KBM-7 (cell line): ENCODE results near the gene MYO1D.
A peak's percentile ranks its signal among the peaks of the same experiment; 100 is the strongest.
"Not testable (repeated sequence)": the region's sequence is repeated elsewhere in the genome, so short reads cannot be mapped to it uniquely, and the experiment has no call there.

ENCODE experiments used
- DNase-seq: peaks from one replicate; pipeline ENCODE4 v3.0.0-alpha.2; 2015
- in situ Hi-C: fragments of 300-500 bp; cut with MboI; formaldehyde crosslinking; loops from 2 replicates; pipeline ENCODE4 v1.14.3; 2020; ENCODE audit warnings: low sequenced_read_pairs, low pct_unique_long_range_greater_than_20kb, mixed read lengths

The MYO1D gene

DNA sequence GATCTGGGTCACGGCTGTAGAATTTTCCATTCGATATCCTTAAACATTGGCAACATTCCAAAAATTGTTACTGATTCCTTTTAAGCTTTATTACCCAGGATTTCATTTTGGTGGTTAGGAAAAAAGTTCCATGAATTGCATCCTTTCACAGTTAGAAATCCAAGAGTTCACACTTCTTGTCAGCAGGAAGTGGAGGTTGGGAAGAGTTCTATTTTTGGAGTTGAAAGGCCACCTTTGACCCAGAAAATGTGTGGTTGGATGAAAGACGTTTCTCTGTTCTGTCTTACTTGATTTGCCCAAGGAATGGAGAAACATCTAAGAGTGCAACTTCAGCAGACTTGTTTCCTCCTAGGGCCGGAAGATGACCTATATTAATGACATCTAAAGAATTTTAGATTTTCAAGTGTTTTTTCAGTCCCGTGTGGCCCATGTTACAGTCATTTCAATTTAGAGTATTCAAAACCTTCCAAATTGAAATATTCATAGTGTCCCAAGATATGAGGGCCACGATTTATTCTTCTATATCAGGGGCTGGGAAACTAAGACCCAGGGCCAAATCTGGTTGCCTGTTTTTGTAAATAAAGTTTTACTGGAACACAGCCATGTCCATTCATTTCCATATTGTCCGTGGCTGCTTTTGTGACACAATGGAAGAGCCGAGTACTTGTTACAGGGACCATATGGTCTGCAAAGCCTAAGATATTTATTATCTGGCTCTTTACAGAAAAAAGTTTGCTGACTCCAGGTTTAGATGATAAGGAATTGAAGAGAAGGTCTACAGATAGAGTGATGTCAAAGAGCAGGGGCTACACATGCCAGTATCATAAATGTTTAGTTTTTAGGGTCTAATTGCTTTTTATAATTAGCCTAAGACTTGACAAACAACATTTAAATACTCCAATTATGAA, 339.9 kb downstream of the MYO1D start:
- in situ Hi-C loops = no loop called here
- no peak for DNase-seq

DNA sequence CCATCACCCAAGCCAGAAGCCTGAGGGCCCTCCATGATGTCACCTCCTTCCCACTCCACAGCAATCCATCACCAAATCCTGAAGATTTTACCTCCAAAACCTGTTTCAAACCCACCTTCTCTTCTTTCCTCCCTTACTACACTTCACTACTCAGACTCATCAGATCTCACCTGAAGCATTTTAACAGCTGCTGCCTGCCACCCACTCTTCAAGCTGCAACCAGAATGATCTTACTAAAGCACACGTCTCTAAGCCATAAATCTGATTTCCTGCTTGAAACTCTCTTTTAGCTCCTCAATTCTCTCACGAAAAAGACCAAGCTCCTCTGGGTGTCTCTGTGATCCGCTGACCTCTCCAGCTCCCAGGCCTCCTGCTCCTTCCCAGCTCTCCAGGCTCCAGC, 343.6 kb downstream of the MYO1D start:
- DNase-seq = no peak
- in situ Hi-C loops = no loop called here

DNA sequence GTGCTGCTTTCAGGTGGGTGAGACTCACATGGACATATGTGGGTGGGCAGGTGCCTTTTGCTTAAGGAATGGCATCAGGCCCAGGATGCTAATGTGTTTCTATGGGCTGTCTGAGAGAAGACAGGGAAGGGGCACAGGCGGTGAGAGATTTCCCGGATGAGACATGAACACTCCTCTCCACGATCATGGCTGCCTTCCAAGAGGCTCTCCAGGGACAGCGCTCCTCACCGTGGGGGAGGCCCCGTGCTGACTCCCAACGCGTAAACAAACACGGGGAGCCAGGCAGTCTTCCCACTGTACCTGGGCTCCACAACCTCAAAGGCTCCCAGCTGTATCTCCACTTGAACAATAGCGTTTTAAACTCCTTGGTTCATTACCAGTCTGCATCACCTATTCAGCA, 347.3 kb downstream of the MYO1D start:
- in situ Hi-C loops = no loop called here
- DNase-seq = no peak

DNA sequence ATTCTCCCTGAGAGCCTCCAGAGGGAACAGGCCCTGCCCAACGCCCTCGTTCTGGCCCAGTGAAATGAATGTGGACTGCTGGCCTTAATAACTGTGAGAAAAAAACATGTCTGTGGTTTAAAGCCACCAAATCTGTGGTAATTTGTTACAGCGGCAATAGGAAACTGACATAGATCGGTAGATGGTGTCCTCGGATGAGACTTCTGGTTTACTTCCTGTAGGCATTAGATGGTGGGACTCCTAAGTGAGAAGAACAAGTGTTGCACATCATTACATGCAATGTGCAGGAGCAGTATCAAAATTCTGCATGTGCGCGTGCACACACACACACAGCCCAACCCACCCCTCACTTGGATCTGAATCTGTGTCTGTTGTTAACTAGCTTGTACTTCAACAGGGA, 348.1 kb downstream of the MYO1D start:
- in situ Hi-C loops = no loop called here
- DNase-seq = no peak

DNA sequence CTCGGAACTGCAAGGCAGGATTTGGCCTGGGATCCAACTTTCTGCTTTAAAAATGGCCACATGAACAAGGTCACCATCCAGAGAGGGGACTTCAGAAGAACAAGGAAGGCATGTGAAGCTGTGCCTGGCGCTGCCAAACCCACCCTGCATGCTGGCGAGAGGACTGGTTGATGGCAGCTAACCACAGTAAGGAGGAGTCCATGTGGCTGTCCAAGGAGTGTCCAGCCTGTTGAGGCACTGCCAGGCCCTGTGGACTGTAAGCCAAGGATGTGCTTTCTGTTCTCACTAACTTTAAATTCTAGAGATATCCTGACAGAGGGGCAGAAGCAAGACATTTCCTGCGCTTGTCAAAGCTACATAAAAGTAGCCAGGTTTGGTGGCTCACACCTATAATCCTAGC, 349.8 kb downstream of the MYO1D start:
- in situ Hi-C loops = no loop called here
- DNase-seq = no peak

DNA sequence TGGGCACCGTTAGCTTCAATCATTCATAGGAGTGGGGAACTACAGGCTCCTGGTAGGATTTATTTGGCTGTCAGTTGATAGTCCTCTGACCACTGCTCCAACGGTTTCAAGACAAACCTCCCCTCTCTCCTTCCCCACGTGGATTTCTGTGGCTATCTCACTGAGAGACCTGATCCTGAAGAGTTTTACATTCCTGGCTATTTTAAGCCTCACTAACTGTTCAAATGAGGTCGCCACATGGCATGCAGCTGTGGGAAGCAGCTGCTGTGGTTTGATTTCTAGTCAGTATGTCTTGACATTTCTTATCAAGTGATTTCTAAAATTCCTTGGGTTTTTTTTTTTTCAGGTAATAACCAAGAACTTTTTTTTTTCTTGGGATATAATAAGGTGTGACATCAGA, 351.8 kb downstream of the MYO1D start:
- in situ Hi-C loops = no loop called here
- DNase-seq = peak; percentile 14

DNA sequence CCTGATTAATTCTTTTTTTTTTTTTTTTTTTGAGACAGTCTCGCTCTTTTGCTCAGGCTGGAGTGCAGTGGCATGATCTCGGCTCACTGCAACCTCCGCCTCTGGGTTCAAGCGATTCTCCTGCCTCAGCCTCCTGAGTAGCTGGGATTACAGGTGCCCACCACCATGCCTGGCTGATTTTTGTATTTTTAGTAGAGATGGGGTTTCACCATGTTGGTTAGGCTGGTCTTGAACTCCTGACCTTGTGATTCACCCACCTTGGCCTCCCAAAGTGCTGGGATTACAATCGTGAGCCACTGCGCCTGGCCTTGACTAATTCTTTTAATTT, 352.4 kb downstream of the MYO1D start:
- in situ Hi-C loops = not testable (repeated sequence)

DNA sequence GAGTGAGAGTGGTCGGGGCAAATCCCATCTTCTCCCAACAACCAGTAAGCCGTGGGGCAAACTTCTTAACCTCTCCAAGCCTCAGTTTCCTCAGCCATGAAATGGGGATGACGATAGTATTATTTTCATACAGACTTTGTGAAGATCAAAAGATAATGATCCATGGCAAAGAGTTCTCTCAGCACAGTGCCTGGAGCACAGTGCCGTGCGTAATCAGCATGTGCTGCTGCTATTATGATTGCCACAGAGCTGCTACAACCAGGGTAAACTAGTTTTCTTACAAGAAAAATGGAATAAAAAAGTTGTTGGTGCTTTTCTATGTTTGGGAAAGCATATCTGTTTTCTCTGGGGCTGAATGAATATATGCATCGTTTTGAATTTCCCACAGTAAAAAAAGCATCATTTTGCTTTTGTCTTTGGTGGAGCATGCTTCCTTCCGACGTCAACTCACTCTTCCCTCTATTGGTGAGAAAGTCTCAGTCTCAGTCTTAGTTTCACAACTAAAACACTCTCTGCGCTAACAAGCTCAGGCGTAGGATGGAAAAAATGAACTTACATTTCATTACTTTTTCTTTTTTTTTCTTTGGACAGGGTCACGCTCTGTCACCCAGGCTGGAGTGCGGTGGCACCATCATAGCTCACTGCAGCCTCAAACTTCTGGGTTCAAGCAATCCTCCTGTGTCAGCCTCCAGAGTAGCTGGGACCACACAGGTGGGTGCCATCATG, 352.9 kb downstream of the MYO1D start:
- in situ Hi-C loops = no loop called here
- no peak for DNase-seq

More for the DNA sequence above, 352.4 kb downstream of the MYO1D start:
- not testable (repeated sequence) for DNase-seq

DNA sequence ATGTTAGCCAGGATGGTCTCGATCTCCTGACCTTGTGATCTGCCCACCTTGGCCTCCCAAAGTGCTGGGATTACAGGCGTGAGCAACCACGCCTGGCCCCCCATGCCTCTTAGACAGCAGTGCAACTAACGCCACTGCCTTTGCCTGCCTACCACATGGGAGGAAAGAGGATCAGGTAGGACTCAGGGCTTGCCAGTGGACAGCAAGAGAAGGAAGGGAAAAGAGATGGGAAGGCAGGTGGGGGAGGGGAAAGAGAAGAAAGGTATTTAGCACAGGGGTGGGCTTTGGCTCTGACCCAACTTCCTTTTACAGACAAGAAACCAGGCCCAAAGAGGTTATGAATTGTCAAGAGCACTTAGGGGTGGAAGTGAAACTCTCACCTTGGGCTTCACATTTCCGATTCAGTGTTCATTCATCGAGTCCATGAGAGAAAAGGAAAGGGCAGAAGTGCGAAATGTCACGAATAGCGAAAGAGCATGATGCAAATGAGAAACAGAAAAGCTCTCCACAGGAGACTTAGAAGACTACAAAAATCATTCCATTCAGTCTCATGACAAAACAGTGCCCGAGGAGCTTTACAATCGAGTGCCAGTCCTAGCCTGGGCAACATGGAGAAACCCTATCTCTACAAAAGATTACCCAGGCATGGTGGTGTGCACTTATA, 353.8 kb downstream of the MYO1D start:
- in situ Hi-C loops = no loop called here
- no peak for DNase-seq

DNA sequence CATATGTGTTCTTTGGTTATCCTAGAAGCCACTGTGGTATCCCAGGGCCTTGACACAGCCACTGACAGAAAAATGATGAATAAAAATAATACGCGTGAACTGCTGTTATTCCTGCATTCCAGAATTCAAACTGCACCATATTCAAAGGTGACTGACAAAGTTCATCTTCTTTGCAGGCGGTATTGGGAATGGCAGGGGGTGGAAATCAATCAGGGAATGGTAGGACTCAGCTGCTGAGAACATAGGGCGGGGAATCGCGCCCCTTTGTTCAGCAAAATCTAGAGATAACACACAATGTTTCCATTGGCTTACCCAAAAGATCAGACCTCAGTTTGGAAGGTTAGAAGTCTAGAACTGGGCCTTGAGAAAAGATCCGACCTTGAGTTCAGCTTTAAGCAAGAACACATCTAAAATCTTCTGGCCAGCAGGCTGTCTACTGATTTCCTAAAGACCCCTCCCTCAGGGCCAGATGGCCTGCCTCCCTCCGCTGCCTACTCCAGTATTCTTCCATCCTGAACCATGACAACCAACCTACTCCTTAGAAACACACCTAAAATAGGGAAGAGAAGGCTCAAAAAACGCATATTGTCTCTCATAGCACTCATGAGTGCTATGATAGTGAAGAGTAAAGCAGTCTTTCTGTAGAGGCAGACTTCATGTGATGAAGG, 356.1 kb downstream of the MYO1D start:
- no peak for DNase-seq
- in situ Hi-C loops = no loop called here

DNA sequence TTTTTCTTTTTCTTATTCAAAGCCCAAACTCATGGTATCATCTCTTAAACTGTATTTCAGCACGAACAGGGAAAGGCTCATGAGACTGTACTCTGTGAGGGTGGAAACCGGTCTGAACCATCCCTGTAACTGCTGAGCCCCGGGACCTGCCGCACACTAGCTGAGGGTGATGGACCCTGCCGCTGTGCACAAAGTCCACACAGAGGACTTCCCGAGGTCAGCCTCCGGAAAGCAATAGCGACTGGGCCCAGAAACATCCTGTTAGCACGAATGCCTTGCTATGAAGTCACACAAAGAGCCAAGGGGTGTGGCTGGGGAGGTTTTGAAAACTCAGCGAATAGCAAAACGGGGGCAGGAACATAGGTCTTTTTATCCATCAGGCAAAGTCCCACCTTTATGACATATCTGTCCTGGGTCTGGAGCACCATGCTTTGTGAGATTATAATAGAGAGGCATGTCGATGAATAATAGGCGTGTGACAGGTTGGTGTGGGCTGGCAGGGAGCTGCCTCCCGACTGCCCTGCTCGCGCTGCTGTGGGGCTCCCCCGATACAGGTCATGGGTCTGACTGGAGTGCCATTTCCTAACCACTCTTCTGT, 356.7 kb downstream of the MYO1D start:
- no peak for DNase-seq
- in situ Hi-C loops = no loop called here

DNA sequence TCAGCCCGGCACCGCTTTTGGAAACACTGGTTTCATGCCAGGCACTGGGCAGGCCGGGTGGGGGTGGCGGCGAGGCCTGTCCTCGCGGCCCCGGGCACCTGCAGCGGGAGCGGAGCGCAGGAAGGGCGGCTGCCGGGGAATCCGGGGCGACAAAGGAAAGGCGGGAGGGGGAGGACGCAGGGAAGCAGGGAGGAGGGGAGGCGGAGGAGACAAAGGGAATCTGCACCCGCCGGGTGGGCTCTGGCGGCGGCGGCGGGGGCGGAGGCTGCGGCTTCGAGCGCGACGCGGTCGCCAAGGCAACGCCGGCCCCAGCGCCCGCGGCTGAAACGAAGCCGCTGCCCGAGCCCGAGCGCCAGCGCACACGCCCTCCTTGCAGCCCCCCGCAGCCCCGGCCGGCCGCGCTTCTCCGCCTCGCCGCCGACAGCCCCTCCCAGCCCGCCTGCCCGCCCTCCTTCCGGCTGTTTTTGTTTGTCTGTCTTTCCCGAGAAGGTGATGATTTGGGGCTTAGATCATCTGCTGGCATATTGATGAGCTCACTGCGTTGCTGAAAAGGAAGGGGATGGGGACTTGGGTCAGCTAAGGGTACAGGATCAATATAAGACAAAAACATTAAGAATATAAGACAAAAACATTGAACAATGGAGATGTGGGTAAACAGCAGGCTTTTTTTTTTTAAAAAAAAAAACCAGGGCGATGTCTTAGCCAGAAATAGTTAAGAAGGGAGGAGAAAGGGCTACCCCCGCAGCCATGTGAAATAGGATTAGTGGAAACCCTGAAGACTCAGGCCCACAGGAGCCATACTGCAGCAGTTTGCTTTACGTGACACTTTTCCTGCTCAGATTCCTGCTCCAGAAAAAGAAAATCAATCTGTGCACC, 357.5 kb downstream of the MYO1D start:
- in situ Hi-C loops = no loop called here
- no peak for DNase-seq

DNA sequence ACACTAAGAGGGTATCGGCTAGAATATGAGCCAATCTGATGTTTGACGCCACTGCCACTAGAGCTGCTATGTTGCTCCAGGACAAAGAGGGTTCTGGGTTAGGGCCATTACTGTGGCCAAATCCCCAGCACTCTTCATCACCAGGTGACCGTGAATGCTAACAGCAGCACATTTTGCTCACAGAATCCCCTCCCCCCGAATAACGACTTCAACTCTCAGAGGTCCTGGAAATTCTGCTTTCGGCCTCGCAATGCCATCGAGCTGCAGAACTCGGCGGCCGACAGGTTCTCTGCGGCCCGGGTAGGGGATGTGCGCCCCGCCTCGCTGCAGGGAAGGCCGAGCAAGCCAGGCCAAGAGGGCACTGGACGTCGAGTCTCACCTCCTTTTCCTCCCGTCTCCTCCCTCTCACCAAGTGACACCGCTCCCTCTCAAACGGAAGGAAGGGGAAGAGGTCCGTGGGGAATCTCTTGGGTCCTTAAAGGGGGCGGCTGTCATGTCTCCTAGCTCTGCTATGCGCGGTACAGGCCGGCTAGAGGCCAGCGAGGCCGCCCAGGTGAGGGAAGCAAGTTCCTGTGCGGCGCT, 358.2 kb downstream of the MYO1D start:
- in situ Hi-C loops = no loop called here
- no peak for DNase-seq

DNA sequence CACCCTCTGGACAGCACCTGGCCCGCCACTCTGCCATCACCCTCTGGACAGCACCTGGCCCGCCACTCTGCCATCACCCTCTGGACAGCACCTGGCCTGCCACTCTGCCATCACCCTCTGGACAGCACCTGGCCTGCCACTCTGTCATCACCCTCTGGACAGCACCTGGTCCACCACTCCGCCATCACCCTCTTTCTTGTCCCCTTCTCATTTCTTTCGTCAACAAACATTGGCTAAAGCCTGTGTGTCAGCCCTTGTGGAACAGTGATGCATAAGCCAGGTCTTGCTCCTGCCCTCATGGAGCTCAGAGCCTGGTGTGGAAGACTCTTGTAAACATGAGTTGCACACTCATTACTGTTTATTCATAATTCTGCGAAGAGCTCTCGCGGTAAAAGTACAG, 358.9 kb downstream of the MYO1D start:
- in situ Hi-C loops = no loop called here
- no peak for DNase-seq

DNA sequence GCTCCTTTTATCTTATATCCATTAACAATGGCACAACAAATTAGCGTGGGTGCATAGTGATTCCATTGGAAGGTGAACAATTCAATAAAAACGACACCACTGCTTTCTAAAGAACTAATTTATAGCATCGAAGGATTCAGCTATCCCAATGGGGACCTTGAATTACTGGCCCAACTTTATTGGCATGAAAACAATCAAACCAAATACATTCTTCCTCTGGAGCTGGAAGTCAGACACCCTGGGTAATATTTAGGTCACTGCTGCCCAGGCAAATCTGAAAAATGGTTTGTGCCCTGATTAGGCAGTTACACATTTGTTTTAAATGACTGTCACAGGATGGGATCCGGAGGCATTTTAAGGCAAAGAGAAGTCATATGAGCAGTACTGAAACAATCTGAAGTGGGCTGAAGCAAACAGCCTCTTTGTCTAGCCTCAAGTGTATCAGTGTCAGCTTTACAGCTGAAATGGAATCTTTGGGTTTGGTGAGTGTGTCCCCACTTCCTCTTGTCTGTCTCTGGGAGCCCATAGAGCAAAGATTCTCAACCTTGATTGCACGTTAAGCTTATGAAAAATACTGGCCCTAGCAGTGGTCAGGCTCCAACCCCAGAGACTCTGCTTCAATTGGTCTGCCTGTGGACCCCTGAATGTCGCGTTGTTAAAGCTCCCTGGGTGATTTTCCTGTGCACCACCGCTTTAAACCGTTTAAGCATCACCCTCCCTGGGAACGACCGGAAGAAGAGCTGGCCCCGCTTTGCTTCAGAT, 359.8 kb downstream of the MYO1D start:
- in situ Hi-C loops = no loop called here
- DNase-seq = no peak

DNA sequence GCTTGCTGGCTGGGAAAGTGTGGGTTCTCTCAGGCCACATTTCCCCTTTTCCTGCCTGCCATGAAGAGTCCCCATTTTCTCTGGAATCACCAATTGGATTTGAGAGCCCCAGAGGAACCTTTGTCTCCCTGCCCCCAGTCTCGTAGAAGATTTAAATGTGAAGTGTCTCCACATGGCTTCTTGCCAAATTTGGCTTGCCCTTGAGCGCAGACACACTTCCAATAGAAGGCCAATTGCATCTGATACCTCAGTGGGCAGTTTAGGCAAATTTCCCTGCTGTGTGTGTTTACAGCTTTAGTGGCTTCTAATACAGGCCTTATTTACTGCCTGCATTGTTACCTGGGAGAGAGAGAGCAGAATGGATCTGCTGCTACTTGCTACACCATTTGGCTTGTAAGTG, 360.5 kb downstream of the MYO1D start:
- in situ Hi-C loops = no loop called here
- no peak for DNase-seq

DNA sequence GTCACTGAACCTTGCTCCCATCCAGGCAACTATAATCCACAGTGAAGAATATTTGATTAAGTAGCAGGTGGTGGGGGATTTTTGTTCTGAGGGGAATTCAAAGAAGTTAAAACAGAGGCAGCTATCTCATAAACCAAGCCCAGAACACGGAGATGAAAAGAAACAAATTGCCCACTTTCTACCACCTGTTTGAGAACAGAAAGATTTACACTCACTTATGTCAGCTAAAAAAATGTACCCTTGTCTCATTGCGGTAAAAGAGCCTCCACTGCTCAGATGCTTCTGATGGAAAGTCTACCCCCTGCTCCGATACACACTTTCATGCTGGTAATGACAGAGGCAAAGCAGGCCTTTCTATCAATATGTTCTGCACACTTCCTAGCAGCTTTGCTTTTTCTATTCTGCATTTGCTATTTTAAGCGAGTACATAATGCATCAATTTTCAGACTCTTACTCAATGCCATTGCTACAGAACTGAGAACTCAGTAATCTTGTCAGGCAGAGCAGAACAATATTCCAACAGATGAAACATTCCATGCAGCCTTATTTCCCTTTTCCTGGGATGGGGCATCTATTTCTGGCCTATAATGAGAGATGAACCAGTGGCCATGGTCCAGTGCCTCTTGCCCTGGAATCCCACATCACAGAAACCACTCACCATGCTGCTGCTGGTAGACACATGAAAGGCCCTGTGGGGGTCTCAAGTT, 361.1 kb downstream of the MYO1D start:
- DNase-seq = no peak
- in situ Hi-C loops = no loop called here
